B cell (primary cell): ENCODE data around the gene SNAPIN. TPM values are rescaled to one million over a fixed set of nuclear protein-coding genes. Genes with fewer than 3 reads are reported as not detected.

ENCODE experiments used
- ATAC-seq: fragments of 200-7000 bp; cut with Tn5 transposase; one replicate; pipeline ENCODE4 v1.10.0; 2021; ENCODE audit warnings: low read depth, mild to moderate bottlenecking, moderate number of reproducible peaks, moderate library complexity
- CTCF ChIA-PET: fragments of 350-600 bp; sonication (Branson Sonifier 250); formaldehyde crosslinking; loops from one replicate; lab custom pipeline; 2021; ENCODE audit warnings: antibody characterized with exemption, inconsistent platforms; lab: Charles Lee
- POLR2A ChIA-PET: fragments of 350-600 bp; sonication (Branson Sonifier 250); formaldehyde crosslinking; loops from one replicate; lab custom pipeline; 2021; ENCODE audit warnings: antibody characterized with exemption; lab: Charles Lee
- DNase-seq: peaks from one replicate; pipeline ENCODE4 v3.0.0; 2013
- H2AFZ ChIP-seq: 2 replicates; pipeline ENCODE4 v1.6.1; 2012; ENCODE audit warnings: mild to moderate bottlenecking, low read depth, low read length; ENCODE audit not compliant: insufficient read depth, poor library complexity, severe bottlenecking
- H3K27ac ChIP-seq, 2 donors: 1 replicate in 1 of 2; 2 replicates in 1 of 2; pipeline ENCODE4 v1.5.1; 2012 to 2013; ENCODE audit warnings: low read length in 2 of 2, mild to moderate bottlenecking in 2 of 2, moderate library complexity in 1 of 2
- H3K27me3 ChIP-seq, 4 experiments: fragments of 200-600 bp in 1 of 4; sonication (generic) in 1 of 4; replicated peaks in 1 of 4; 1 replicate in 2 of 4; 2 replicates in 2 of 4; pipeline versions ENCODE4 v1.6.1 to v1.7.0; 2013 to 2016; ENCODE audit warnings: low read length in 3 of 4, mild to moderate bottlenecking in 2 of 4, mixed read lengths in 1 of 4, moderate library complexity in 1 of 4; ENCODE audit not compliant: insufficient read depth in 4 of 4, control insufficient read depth in 3 of 4; ENCODE audit errors: control extremely low read depth in 1 of 4
- H3K36me3 ChIP-seq, 2 experiments: replicated peaks in 1 of 2; 1 replicate in 1 of 2; 2 replicates in 1 of 2; pipeline versions ENCODE4 v1.6.1 to v1.7.1; 2013; ENCODE audit warnings: low read length in 1 of 2; ENCODE audit not compliant: insufficient read depth in 2 of 2, control insufficient read depth in 1 of 2; ENCODE audit errors: control extremely low read depth in 1 of 2, extremely low read depth in 1 of 2
- H3K4me1 ChIP-seq, 2 donors: fragments of 200-600 bp in 1 of 2; sonication (generic) in 1 of 2; 1 replicate in 1 of 2; 2 replicates in 1 of 2; pipeline versions ENCODE4 v1.5.1 to v1.6.1; 2013 to 2017; ENCODE audit warnings: low read length in 2 of 2; ENCODE audit not compliant: control insufficient read depth in 2 of 2, insufficient read depth in 2 of 2
- H3K4me2 ChIP-seq: replicated peaks from 2 replicates; pipeline ENCODE3; 2012; ENCODE audit warnings: mild to moderate bottlenecking, low read depth, low read length; ENCODE audit not compliant: poor library complexity, severe bottlenecking
- H3K4me3 ChIP-seq, 5 experiments: fragments of 200-600 bp in 1 of 5; sonication (generic) in 1 of 5; 1 replicate in 3 of 5; 2 replicates in 2 of 5; pipeline versions ENCODE4 v1.5.1 to v1.7.0; 2011 to 2016; ENCODE audit warnings: low read length in 4 of 5, mild to moderate bottlenecking in 4 of 5, low read depth in 2 of 5, control low read depth in 1 of 5, moderate library complexity in 1 of 5; ENCODE audit not compliant: insufficient read depth in 1 of 5; ENCODE audit errors: control extremely low read depth in 1 of 5, extremely low read depth in 1 of 5
- H3K79me2 ChIP-seq: fragments of 200-600 bp; sonication (generic); one replicate; pipeline ENCODE4 v1.6.0; 2016; ENCODE audit warnings: low read length; ENCODE audit not compliant: control insufficient read depth, insufficient read depth
- H3K9ac ChIP-seq: fragments of 200-600 bp; sonication (generic); 2 replicates; pipeline ENCODE4 v1.6.1; 2017; ENCODE audit warnings: mild to moderate bottlenecking, low read length, moderate library complexity
- H3K9me3 ChIP-seq, 3 donors: one replicate each; pipeline versions ENCODE4 v1.6.1 to v1.7.1; 2013; ENCODE audit warnings: low read length in 2 of 3; ENCODE audit not compliant: control insufficient read depth in 2 of 3, insufficient read depth in 1 of 3; ENCODE audit errors: control extremely low read depth in 1 of 3
- H4K20me1 ChIP-seq: 2 replicates; pipeline ENCODE4 v1.6.0; 2012; ENCODE audit warnings: mild to moderate bottlenecking, low read length; ENCODE audit not compliant: insufficient read depth, control insufficient read depth, poor library complexity, severe bottlenecking
- H3K27ac Mint-ChIP-seq: one replicate; pipeline ENCODE4 v1.8.0; 2021; ENCODE audit warnings: mixed read lengths
- H3K27me3 Mint-ChIP-seq: one replicate; pipeline ENCODE4 v1.8.0; 2021; ENCODE audit warnings: mixed read lengths
- H3K4me1 Mint-ChIP-seq: one replicate; pipeline ENCODE4 v1.8.0; 2021; ENCODE audit warnings: mixed read lengths
- H3K4me3 Mint-ChIP-seq: one replicate; pipeline ENCODE4 v1.8.0; 2021; ENCODE audit warnings: mixed read lengths
- H3K9me3 Mint-ChIP-seq: one replicate; pipeline ENCODE4 v1.8.0; 2022; ENCODE audit warnings: mixed read lengths; ENCODE audit not compliant: insufficient read depth
- CTCF ChIP-seq: fragments of 200-600 bp; IDR thresholded peaks from one replicate; pipeline ENCODE4 v1.8.0; 2022; ENCODE audit warnings: antibody characterized with exemption, mild to moderate bottlenecking
- EZH2 ChIP-seq: IDR thresholded peaks from 2 replicates; pipeline ENCODE4 v1.6.1; 2012; ENCODE audit warnings: borderline replicate concordance, low read depth, mild to moderate bottlenecking, moderate library complexity, low read length; ENCODE audit not compliant: insufficient read depth, poor library complexity, severe bottlenecking
- WGBS: methylation state at CpG from one replicate; pipeline ENCODE4 v1.1.5; 2013; ENCODE audit warnings: missing lambda C conversion rate; ENCODE audit not compliant: insufficient coverage; 5-methylcytosine and 5-hydroxymethylcytosine counted together
- intact Hi-C: fragments of 100-400 bp; cut with micrococcal nuclease; formaldehyde crosslinking; loops from one replicate; pipeline ENCODE4 v1.10.0; 2022
- polyA plus RNA-seq: library from polyadenylated mRNA; depleted of rRNA; stranded (reverse); fragments of >200 nt; gene quantifications from 2 replicates; pipeline ENCODE4 v1.2.3, GENCODE V29; 2012
- total RNA-seq, 2 donors: library from RNA; stranded (reverse); fragments of 120-200 nt in 1 of 2; gene quantifications; 1 replicate in 1 of 2; 2 replicates in 1 of 2; pipeline versions ENCODE4 v1.2.3 to v1.2.4, GENCODE V29; 2013 to 2022

Gene SNAPIN
- total and polyA plus RNA-seq, 2 donors (not counting 1 experiment from before 2014, with no cell fraction given): 22.7 to 37.6 TPM

DNA sequence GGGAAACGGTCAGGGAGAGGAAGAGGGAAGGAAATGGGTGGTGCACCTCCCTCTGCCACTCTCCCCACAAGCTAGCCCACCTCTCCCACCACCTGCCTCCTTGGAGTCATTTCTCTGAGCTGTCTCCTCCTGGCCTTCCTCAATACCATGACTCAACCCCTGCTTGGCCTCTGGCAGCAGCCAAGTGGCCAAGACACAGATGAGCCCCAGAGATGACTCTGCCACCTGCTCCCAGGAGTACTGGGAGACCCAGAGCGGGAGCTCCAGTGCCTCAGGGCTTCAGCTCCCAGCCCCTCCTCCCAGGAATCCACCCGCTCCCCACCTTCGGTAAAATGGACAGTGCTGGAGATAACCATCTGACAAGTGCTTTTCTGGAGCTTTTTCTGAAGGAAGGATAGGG, 48.2 kb upstream of the SNAPIN start:
- Mint-ChIP-seq H3K9me3 (no peaks in the 10 kb centered on the region), H3K4me1 (no peaks in the 10 kb centered on the region), H3K27ac (no peak overlapping the region), H3K4me3 (no peak overlapping the region), H3K27me3 (no peaks in the 10 kb centered on the region)
- no peak for TF ChIP-seq EZH2
- no peak for TF ChIP-seq CTCF
- H4K20me1 ChIP-seq: no peaks in the 10 kb centered on the region
- no peak for ATAC-seq
- no peak overlapping the region for H2AFZ ChIP-seq
- H3K27ac ChIP-seq: no peak overlapping the region
- WGBS: 100% methylated on average over 1 of the region's 4 CpGs
- CTCF ChIA-PET: no interaction called here
- H3K4me1 ChIP-seq: peaks cover 0 to 4% of the 10 kb centered on the region in 2 donors
- H3K9ac ChIP-seq: no peak overlapping the region
- no peaks in the 10 kb centered on the region for H3K36me3 ChIP-seq
- intact Hi-C loops: no loop called here
- H3K9me3 ChIP-seq: no peaks in the 10 kb centered on the region
- no peak overlapping the region for H3K4me3 ChIP-seq
- DNase-seq: no peak
- POLR2A ChIA-PET: no interaction called here
- no peaks in the 10 kb centered on the region for H3K79me2 ChIP-seq
- H3K4me2 ChIP-seq: no peak overlapping the region
- H3K27me3 ChIP-seq: no peaks in the 10 kb centered on the region

DNA sequence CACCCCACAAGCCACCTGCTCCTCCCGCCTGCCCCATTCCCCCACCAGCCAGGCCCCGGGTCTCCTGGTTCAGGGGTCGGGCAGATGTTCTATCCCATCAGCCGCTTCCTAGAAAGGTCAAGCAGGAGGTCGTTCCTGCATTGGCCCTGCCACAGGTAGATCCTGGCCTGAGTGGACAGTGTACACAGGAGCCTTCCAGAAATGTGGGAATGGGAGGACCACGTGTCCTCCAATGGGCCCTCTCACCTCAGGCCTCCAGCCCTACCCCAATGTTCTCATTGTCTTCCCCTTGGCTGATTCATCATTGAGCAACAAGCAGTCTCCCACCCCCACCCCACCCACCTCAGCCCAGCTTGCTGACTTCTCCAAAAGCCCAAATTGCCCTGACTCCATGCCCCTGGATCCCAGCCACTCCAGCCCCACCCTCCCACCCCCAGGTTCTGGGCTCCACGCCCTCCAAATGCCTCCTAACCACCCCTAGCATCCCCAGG, 47.6 kb upstream of the SNAPIN start:
- H4K20me1 ChIP-seq: no peaks in the 10 kb centered on the region
- no peak overlapping the region for H3K4me2 ChIP-seq
- no peaks in the 10 kb centered on the region for H3K4me1 Mint-ChIP-seq
- H3K27me3 Mint-ChIP-seq: no peaks in the 10 kb centered on the region
- no peaks in the 10 kb centered on the region for H3K36me3 ChIP-seq
- no peak for TF ChIP-seq EZH2
- no peak for TF ChIP-seq CTCF
- no peak overlapping the region for H2AFZ ChIP-seq
- ATAC-seq: no peak
- H3K27ac ChIP-seq: no peak overlapping the region
- H3K4me3 Mint-ChIP-seq: no peak overlapping the region
- ChIA-PET CTCF (no interaction called here), POLR2A (no interaction called here)
- no peak overlapping the region for H3K27ac Mint-ChIP-seq
- no peak for DNase-seq
- H3K9ac ChIP-seq: no peak overlapping the region
- H3K9me3 Mint-ChIP-seq: no peaks in the 10 kb centered on the region
- no peaks in the 10 kb centered on the region for H3K79me2 ChIP-seq
- no peaks in the 10 kb centered on the region for H3K4me1 ChIP-seq
- 90% methylated on average over 4 of the region's 7 CpGs for WGBS
- intact Hi-C loops: no loop called here
- H3K4me3 ChIP-seq: no peak overlapping the region
- H3K27me3 ChIP-seq: no peaks in the 10 kb centered on the region
- H3K9me3 ChIP-seq: no peaks in the 10 kb centered on the region
